HepG2 (cell line): Measurements from ENCODE around the gene ZNF8. TPM values are rescaled to one million over a fixed set of nuclear protein-coding genes. Genes with fewer than 3 reads are reported as not detected.

Experiments
- E2F1 ChIP-seq: sonication (generic); formaldehyde crosslinking; IDR thresholded peaks from 2 replicates; pipeline ENCODE4 v1.5.0; 2020; ENCODE audit warnings: missing genetic modification reagents
- ETS1 ChIP-seq: sonication (generic); formaldehyde crosslinking; IDR thresholded peaks from 2 replicates; pipeline ENCODE4 v1.4.0; 2020; ENCODE audit warnings: missing genetic modification reagents
- KDM2A ChIP-seq: sonication (generic); formaldehyde crosslinking; IDR thresholded peaks from 2 replicates; pipeline ENCODE4 v1.4.0; 2020; ENCODE audit warnings: low read depth, missing genetic modification reagents, borderline replicate concordance
- KLF16 ChIP-seq, 2 experiments: sonication (generic) in 1 of 2; formaldehyde crosslinking in 1 of 2; IDR thresholded peaks; 2 replicates each; pipeline versions ENCODE4 v1.6.1 to v1.8.0; 2016 to 2023; ENCODE audit warnings: missing genetic modification reagents in 2 of 2, missing compliant biosample characterization in 1 of 2
- MEIS1 ChIP-seq: sonication (generic); formaldehyde crosslinking; IDR thresholded peaks from 2 replicates; pipeline ENCODE4 v1.9.0; 2021; ENCODE audit warnings: mild to moderate bottlenecking, missing genetic modification reagents, moderate library complexity, borderline replicate concordance
- MXD4 ChIP-seq: IDR thresholded peaks from 2 replicates; pipeline ENCODE4 v1.6.1; 2016; ENCODE audit warnings: mild to moderate bottlenecking, missing biosample characterization, missing genetic modification reagents
- PCBP2 ChIP-seq: fragments of 200-400 bp; formaldehyde crosslinking; optimal IDR thresholded peaks from 2 replicates; pipeline ENCODE3; 2018; ENCODE audit warnings: low read length, low read depth; ENCODE audit not compliant: poor library complexity, severe bottlenecking
- POLR2A ChIP-seq, 2 experiments: IDR thresholded peaks; 2 replicates each; pipeline ENCODE4 v1.6.1; 2011; ENCODE audit warnings: low read depth in 2 of 2, low read length in 2 of 2, mild to moderate bottlenecking in 1 of 2, moderate library complexity in 1 of 2; ENCODE audit not compliant: insufficient read depth in 1 of 2
- SUZ12 ChIP-seq: fragments of 150-350 bp; IDR thresholded peaks from 2 replicates; pipeline ENCODE4 v1.6.1; 2014; ENCODE audit warnings: low read depth, low read length
- XBP1 ChIP-seq: sonication (generic); formaldehyde crosslinking; IDR thresholded peaks from 2 replicates; pipeline ENCODE4 v1.5.0; 2020; ENCODE audit warnings: missing genetic modification reagents
- ZBTB14 ChIP-seq: sonication (generic); formaldehyde crosslinking; IDR thresholded peaks from 2 replicates; pipeline ENCODE4 v1.4.0; 2020; ENCODE audit warnings: missing genetic modification reagents
- ZNF101 ChIP-seq: sonication (generic); formaldehyde crosslinking; IDR thresholded peaks from 2 replicates; pipeline ENCODE4 v1.4.0; 2020; ENCODE audit warnings: mild to moderate bottlenecking, low read depth, missing genetic modification reagents, borderline replicate concordance
- ZNF260 ChIP-seq: sonication (generic); formaldehyde crosslinking; IDR thresholded peaks from 2 replicates; pipeline ENCODE4 v1.4.0; 2020; ENCODE audit warnings: missing genetic modification reagents, low read depth, mild to moderate bottlenecking, borderline replicate concordance
- ZNF3 ChIP-seq: IDR thresholded peaks from 2 replicates; pipeline ENCODE4 v1.7.0; 2017; ENCODE audit warnings: inconsistent platforms
- ZNF318 ChIP-seq: sonication (generic); formaldehyde crosslinking; IDR thresholded peaks from 2 replicates; pipeline ENCODE4 v1.4.0; 2020; ENCODE audit warnings: mild to moderate bottlenecking, missing genetic modification reagents
- ZNF776 ChIP-seq: sonication (generic); formaldehyde crosslinking; IDR thresholded peaks from 2 replicates; pipeline ENCODE4 v1.4.0; 2020; ENCODE audit warnings: mild to moderate bottlenecking, missing genetic modification reagents
- ZNF83 ChIP-seq: sonication (generic); formaldehyde crosslinking; IDR thresholded peaks from 2 replicates; pipeline ENCODE4 v1.4.0; 2020; ENCODE audit warnings: missing genetic modification reagents, mild to moderate bottlenecking, borderline replicate concordance
- ZNF841 ChIP-seq: sonication (generic); formaldehyde crosslinking; IDR thresholded peaks from 2 replicates; pipeline ENCODE4 v1.8.1; 2023; ENCODE audit warnings: missing genetic modification reagents, borderline replicate concordance
- ZSCAN21 ChIP-seq: sonication (generic); formaldehyde crosslinking; IDR thresholded peaks from 2 replicates; pipeline ENCODE4 v1.8.0; 2022; ENCODE audit warnings: mild to moderate bottlenecking, missing genetic modification reagents, moderate library complexity, borderline replicate concordance
- polyA plus RNA-seq, 8 experiments: library from polyadenylated mRNA; depleted of rRNA in 3 of 8; stranded (reverse) in 7 of 8; unstranded in 1 of 8; fragments of >200 nt; fragmentation: Illumina TruSeq in 4 of 8; extraction: Trizol in 4 of 8; gene quantifications; 2 replicates each; pipeline versions ENCODE4 v1.2.1 to v1.2.3, GENCODE V29; 2011 to 2016; ENCODE audit warnings: low read depth in 4 of 8, missing spikeins in 1 of 8, mixed read lengths in 1 of 8; ENCODE audit not compliant: insufficient read depth in 1 of 8
- total RNA-seq, 5 experiments: library from RNA; depleted of rRNA; stranded (reverse); fragments of >200 nt; fragmentation: Illumina TruSeq; extraction: Trizol; gene quantifications; 2 replicates each; pipeline ENCODE4 v1.2.3, GENCODE V29; 2016; ENCODE audit warnings: low read depth in 1 of 5

ZNF8 gene
- total and polyA plus RNA-seq, 2 of the 13 experiments (the other 11 are each of a cell fraction or from before 2014, with no cell fraction given) = 3.1 to 3.3 TPM

GRCh38 chr19:58278541-58279041 is at the start of gene ZNF8 (continued):
- TF ChIP-seq ZBTB14 (peak; percentile 26; the same call in 1 of the 2 replicates), ZNF318 (CRISPR knock-in tag) (peak; percentile 45; the same call in 1 of the 2 replicates), SUZ12 (peak; percentile 55; the same call in 1 of the 2 replicates), ZNF83 (CRISPR knock-in tag) (peak; percentile 89; the same call in 1 of the 2 replicates), ZSCAN21 (CRISPR knock-in tag) (no peak; the same call in 1 of the 2 replicates), ZNF101 (CRISPR knock-in tag) (no peak), ZNF3 (CRISPR knock-in tag) (no peak), PCBP2 (no peak), XBP1 (CRISPR knock-in tag) (no peak), KDM2A (CRISPR knock-in tag) (peak; percentile 96; the same call in 1 of the 2 replicates), ZNF776 (CRISPR knock-in tag) (no peak), E2F1 (CRISPR knock-in tag) (no peak), ETS1 (no peak), POLR2A (IDR thresholded peaks at IDR 0.05; ENCODE audit: insufficient read depth in 1 of 2, low read depth in 2 of 2, low read length in 2 of 2) (peak; percentile 81 to 88), KLF16 (CRISPR knock-in tag; IDR thresholded peaks at IDR 0.05) (no peak), MXD4 (no peak; the same call in 1 of the 2 replicates), ZNF260 (no peak), MEIS1 (CRISPR knock-in tag) (no peak; the same call in 1 of the 2 replicates), ZNF841 (CRISPR knock-in tag) (no peak)
